Common myeloid progenitor, CD34-positive (primary cell): ENCODE measurements around the gene VEGFA.
A peak's percentile ranks its signal among the peaks of the same experiment; 100 is the strongest.

Experiments
- CTCF ChIA-PET: fragments of 350-600 bp; sonication (Branson Sonifier 250); formaldehyde crosslinking; loops from one replicate; lab custom pipeline; 2021; ENCODE audit warnings: antibody characterized with exemption; lab: Charles Lee
- POLR2A ChIA-PET: fragments of 350-600 bp; sonication (Branson Sonifier 250); formaldehyde crosslinking; loops from one replicate; lab custom pipeline; 2021; ENCODE audit warnings: antibody characterized with exemption; lab: Charles Lee
- DNase-seq, 3 donors: peaks; one replicate each; pipeline versions ENCODE4 v3.0.0 to v3.0.0-alpha.2; 2013
- H3K27ac ChIP-seq, 2 experiments: 1 replicate in 1 of 2; 2 replicates in 1 of 2; pipeline ENCODE4 v1.7.0; 2013; ENCODE audit warnings: inconsistent platforms in 2 of 2, low read length in 2 of 2, mild to moderate bottlenecking in 2 of 2, low read depth in 1 of 2, moderate library complexity in 1 of 2; ENCODE audit not compliant: severe bottlenecking in 2 of 2, insufficient read depth in 1 of 2, poor library complexity in 1 of 2
- H3K27me3 ChIP-seq, 5 experiments: replicated peaks in 2 of 5; 1 replicate in 3 of 5; 2 replicates in 2 of 5; pipeline versions ENCODE4 v1.6.1 to v1.7.0; 2013; ENCODE audit warnings: low read length in 4 of 5, mild to moderate bottlenecking in 2 of 5, moderate library complexity in 2 of 5, inconsistent platforms in 1 of 5; ENCODE audit not compliant: insufficient read depth in 5 of 5, control insufficient read depth in 4 of 5
- H3K36me3 ChIP-seq, 4 experiments: 1 replicate in 2 of 4; 2 replicates in 2 of 4; pipeline versions ENCODE4 v1.6.1 to v1.7.0; 2013; ENCODE audit warnings: low read length in 3 of 4, control low read depth in 1 of 4, mild to moderate bottlenecking in 1 of 4; ENCODE audit not compliant: control insufficient read depth in 4 of 4, insufficient read depth in 4 of 4
- H3K4me1 ChIP-seq, 4 experiments: 1 replicate in 3 of 4; 2 replicates in 1 of 4; pipeline versions ENCODE4 v1.6.1 to v1.7.1; 2013; ENCODE audit warnings: low read length in 3 of 4, mild to moderate bottlenecking in 3 of 4, control low read depth in 1 of 4, inconsistent platforms in 1 of 4, moderate library complexity in 1 of 4; ENCODE audit not compliant: control insufficient read depth in 4 of 4, insufficient read depth in 4 of 4; ENCODE audit errors: control extremely low read depth in 1 of 4
- H3K4me3 ChIP-seq, 7 experiments: 1 replicate in 4 of 7; 2 replicates in 3 of 7; pipeline versions ENCODE4 v1.5.1 to v1.7.0; 2013; ENCODE audit warnings: mild to moderate bottlenecking in 7 of 7, low read length in 6 of 7, moderate library complexity in 6 of 7, inconsistent platforms in 2 of 7, low read depth in 2 of 7, control low read depth in 1 of 7; ENCODE audit not compliant: insufficient read depth in 4 of 7, control insufficient read depth in 1 of 7; ENCODE audit errors: extremely low read depth in 1 of 7
- H3K9me3 ChIP-seq, 5 experiments: 1 replicate in 4 of 5; 2 replicates in 1 of 5; pipeline versions ENCODE4 v1.6.1 to v1.7.1; 2013; ENCODE audit warnings: low read length in 4 of 5, mild to moderate bottlenecking in 2 of 5, inconsistent platforms in 1 of 5, low read depth in 1 of 5, moderate library complexity in 1 of 5; ENCODE audit not compliant: control insufficient read depth in 4 of 5, insufficient read depth in 2 of 5; ENCODE audit errors: control extremely low read depth in 1 of 5
- WGBS: methylation state at CpG from one replicate; pipeline ENCODE4 v1.1.5; 2013; ENCODE audit not compliant: insufficient coverage; 5-methylcytosine and 5-hydroxymethylcytosine counted together

Gene VEGFA

DNA sequence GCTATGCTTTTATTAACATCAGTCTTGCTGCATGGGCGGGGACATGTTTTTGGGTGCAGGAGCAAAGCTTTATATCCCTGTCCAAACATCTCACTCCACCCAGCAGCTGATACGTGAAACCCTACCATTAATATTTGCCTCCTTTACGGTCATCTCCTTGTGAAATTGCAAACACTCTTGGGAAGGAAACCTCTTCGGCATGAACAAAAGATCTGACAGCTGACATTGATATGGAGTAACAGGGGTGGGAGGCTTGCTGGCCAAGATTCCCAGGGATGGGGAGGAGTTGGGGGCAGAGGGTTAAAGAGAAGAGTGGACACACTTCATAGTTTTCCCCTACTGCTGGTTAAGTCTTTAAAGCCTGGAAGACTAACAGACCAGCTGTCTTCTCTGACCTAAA lies 22.2 kb upstream of the VEGFA start:
- H3K27me3 ChIP-seq = no peaks in the 10 kb centered on the region
- CTCF ChIA-PET = interaction anchor here (0.8 to 8.7 kb wide), 6 partner anchors 8 to 24 kb away, joined by 4 to 58 read pairs (median 6); no protein-coding TSS in a partner anchor
- no peak overlapping the region for H3K4me3 ChIP-seq
- no peaks in the 10 kb centered on the region for H3K36me3 ChIP-seq
- no peak for DNase-seq
- H3K27ac ChIP-seq = no peak overlapping the region
- peaks cover 0 to 8% (median 0%) of the 10 kb centered on the region in 4 experiments for H3K4me1 ChIP-seq
- 100% methylated on average over 4 of the region's 4 CpGs for WGBS
- POLR2A ChIA-PET = no interaction called here
- no peaks in the 10 kb centered on the region for H3K9me3 ChIP-seq

DNA sequence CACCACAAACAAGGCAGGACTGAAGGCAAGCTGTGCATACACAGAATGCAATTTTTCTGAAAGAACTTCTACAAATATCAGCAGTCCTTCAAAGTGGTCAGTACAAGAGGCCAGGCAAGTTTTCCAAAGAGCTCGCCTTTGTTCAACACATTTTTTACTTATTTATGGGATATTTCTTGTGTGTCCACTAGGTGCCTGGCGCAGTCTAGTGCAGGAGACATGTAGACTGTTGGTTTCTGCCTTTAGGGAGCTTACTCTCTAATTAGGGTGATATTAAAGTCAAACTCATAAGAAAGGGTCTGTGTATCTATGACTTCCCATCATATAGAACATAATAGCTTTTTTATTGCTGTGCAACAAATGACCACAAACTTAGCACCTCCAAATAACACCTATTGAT lies 21.2 kb upstream of the VEGFA start:
- no peak overlapping the region for H3K4me3 ChIP-seq
- DNase-seq = no peak
- ChIA-PET POLR2A (no interaction called here), CTCF (interaction anchor here (0.8 to 8.7 kb wide), 6 partner anchors 8 to 83 kb away, joined by 3 to 58 read pairs (median 4); no protein-coding TSS in a partner anchor)
- no peaks in the 10 kb centered on the region for H3K9me3 ChIP-seq
- no peaks in the 10 kb centered on the region for H3K36me3 ChIP-seq
- H3K27me3 ChIP-seq = no peaks in the 10 kb centered on the region
- WGBS = no CpG with 5 or more reads among the region's 2 CpGs
- peaks cover 0 to 8% (median 0%) of the 10 kb centered on the region in 4 experiments for H3K4me1 ChIP-seq
- H3K27ac ChIP-seq = no peak overlapping the region

- Histone ChIP-seq H3K9me3 (no peaks in the 10 kb centered on the region), H3K27me3 (no peaks in the 10 kb centered on the region), H3K36me3 (no peaks in the 10 kb centered on the region), H3K4me1 (peaks cover 0 to 8% (median 0%) of the 10 kb centered on the region in 4 experiments), H3K27ac (no peak overlapping the region), H3K4me3 (no peak overlapping the region)
- ChIA-PET CTCF (interaction anchor here (0.9 to 8.7 kb wide), 4 partner anchors 9 to 20 kb away, joined by 3 to 58 read pairs (median 4); no protein-coding TSS in a partner anchor), POLR2A (no interaction called here)
- 92% methylated on average over 1 of the region's 2 CpGs for WGBS
- DNase-seq = no peak
Measured at GRCh38 chr6:43749461-43749860, 20.6 kb upstream of the VEGFA start.

DNA sequence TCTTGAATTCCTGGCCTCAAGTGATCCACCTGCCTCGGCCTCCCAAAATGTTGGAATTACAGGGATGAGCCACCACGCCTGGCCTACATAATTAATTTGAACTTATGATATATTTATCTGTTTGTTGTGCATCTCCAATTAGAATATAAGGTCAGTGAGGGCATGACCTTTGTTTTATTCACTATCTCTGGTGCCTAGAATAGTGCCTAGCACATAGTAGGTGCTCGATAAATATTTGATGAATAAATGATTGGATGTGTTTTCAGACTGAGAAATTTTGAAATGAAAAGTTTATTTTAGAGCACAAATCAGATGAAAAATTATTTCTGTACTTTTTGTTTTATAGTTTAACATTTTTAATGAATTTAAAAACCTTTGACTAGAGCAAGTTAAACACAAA lies 19.4 kb upstream of the VEGFA start:
- POLR2A ChIA-PET = no interaction called here
- H3K4me3 ChIP-seq = no peak overlapping the region
- H3K9me3 ChIP-seq = no peaks in the 10 kb centered on the region
- CTCF ChIA-PET = interaction anchor here (8.7 kb wide), 1 partner anchor 9 kb away, joined by 58 read pairs; no protein-coding TSS in a partner anchor
- no peaks in the 10 kb centered on the region for H3K36me3 ChIP-seq
- no peak for DNase-seq
- H3K27ac ChIP-seq = no peak overlapping the region
- no peaks in the 10 kb centered on the region for H3K27me3 ChIP-seq
- 86% methylated on average over 2 of the region's 3 CpGs for WGBS
- H3K4me1 ChIP-seq = peaks cover 0 to 8% (median 0%) of the 10 kb centered on the region in 4 experiments

GRCh38 chr6:43753570-43754183 lies 16.3 kb upstream of the VEGFA start:
- Histone ChIP-seq H3K9me3 (no peaks in the 10 kb centered on the region), H3K36me3 (no peaks in the 10 kb centered on the region), H3K27me3 (no peaks in the 10 kb centered on the region), H3K4me1 (no peaks in the 10 kb centered on the region), H3K27ac (no peak overlapping the region), H3K4me3 (no peak overlapping the region)
- ChIA-PET POLR2A (no interaction called here), CTCF (interaction anchor here (0.8 to 3.2 kb wide), 7 partner anchors 9 to 72 kb away, joined by 3 to 17 read pairs (median 4); partner anchors contain the start of gene VEGFA)
- DNase-seq = no peak
- WGBS = 100% methylated on average over 2 of the region's 3 CpGs

DNA sequence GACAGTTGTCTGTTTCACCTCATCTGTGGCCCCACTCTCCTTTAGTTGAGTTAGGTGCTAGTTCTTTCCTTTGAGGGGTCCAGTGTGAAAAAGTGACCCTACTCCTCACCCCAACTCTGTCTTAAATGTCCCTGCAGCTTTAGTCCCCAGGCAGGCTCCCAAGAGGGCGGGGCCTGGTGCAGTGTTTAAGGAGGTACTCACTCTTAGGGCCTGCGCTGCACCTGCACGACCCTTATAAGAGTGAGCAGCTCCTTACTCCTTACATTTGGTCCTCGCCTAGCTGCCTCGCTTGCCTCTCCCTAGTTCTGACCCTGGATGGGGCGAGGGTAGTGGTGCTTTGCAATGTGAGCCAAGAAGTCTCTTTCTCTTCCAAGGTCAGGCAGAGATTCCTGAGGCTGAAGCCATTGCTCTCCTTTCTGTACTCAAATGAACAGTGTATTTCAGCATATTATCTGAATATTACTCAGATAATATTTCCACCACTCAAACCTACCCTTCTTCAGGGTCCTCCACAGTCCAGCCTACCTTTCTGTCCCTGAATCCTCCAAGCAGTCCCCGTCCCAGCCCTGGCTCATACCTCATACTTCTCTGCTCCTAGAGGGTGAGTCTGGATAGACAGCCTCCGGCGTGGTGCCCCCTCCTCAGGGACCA lies 11.9 kb upstream of the VEGFA start:
- H3K4me1 ChIP-seq = peaks cover 0 to 2% (median under 1%) of the 10 kb centered on the region in 4 experiments
- POLR2A ChIA-PET = no interaction called here
- WGBS = 78% methylated on average over 6 of the region's 9 CpGs
- no peak overlapping the region for H3K27ac ChIP-seq
- no peaks in the 10 kb centered on the region for H3K9me3 ChIP-seq
- peaks cover 0 to 3% (median 0%) of the 10 kb centered on the region in 5 experiments for H3K27me3 ChIP-seq
- no peak for DNase-seq
- CTCF ChIA-PET = interaction anchor here (0.8 to 6.8 kb wide), 12 partner anchors 11 to 322 kb away, joined by 3 to 58 read pairs (median 6); partner anchors contain the start of gene VEGFA
- no peak overlapping the region for H3K4me3 ChIP-seq
- H3K36me3 ChIP-seq = no peaks in the 10 kb centered on the region

DNA sequence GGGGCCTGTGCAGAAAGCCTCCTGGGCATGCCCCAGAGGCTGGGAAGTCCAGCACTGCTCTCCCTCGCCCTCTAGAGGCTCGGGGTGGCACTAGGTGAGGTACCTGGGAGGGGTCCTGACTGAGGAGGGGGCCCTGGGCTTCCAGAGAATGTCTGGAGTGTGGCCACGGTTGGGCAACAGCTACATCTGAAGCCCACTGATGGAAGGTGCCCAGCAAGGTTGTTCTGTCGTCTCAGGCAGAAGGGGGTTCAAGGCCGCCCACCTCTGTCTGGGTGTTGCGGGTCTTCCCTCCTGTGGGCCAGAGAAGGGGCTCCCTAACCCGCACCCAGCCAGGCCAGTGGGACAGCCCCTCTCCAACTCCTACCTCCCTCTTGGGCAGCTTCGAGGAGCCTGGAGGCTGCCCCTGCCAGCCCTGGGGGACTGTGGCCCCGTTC lies 11.4 kb upstream of the VEGFA start:
- ChIA-PET POLR2A (no interaction called here), CTCF (interaction anchor here (0.7 to 6.8 kb wide), 12 partner anchors 11 to 322 kb away, joined by 3 to 58 read pairs (median 5); partner anchors contain the start of gene VEGFA)
- 59% methylated on average over 4 of the region's 9 CpGs for WGBS
- peak in 2 of 3 donors; percentile 35 to 42 for DNase-seq
- Histone ChIP-seq H3K27ac (no peak overlapping the region), H3K9me3 (no peaks in the 10 kb centered on the region), H3K4me3 (no peak overlapping the region), H3K27me3 (peaks cover 0 to 3% (median 0%) of the 10 kb centered on the region in 5 experiments), H3K4me1 (peaks cover 0 to 6% (median 2%) of the 10 kb centered on the region in 4 experiments), H3K36me3 (no peaks in the 10 kb centered on the region)
